ENCODE measurements around the gene ADCY9.

DNA sequence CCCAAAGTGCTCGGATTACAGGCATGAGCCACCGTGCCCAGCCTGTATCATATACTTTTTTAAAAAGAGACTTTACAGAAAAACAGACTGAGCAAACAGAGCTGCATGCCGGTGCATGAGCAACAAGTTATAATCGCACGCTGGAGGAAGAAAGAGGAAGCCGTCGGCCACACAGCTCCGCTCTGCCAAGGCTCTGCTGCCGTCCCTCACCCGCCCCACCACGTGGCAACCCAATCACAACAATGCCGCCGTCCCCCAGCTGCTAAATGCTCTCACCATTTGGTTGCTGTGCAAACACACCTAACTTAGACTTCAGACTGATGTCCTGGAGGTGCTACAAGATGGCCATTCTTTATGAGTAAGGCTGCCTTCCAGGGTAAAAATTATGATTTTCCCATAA is 83.5 kb downstream of the ADCY9 start:
- no peak for TF ChIP-seq CTCF (IDR thresholded peaks at IDR 0.05)
- no peak for TF ChIP-seq EZH2 (IDR thresholded peaks at IDR 0.05; ENCODE audit: borderline replicate concordance, insufficient read depth, low read depth, low read length, poor library complexity, severe bottlenecking)

Measured in B cell (primary cell).